Measurements from ENCODE around the gene JPH4.
A peak's percentile ranks its signal among the peaks of the same experiment; 100 is the strongest.

JPH4 gene

GRCh38 chr14:23579739-23580138, 1.1 kb upstream of the JPH4 start:
- no peak for DNase-seq (ENCODE audit: low read depth in 2 of 2)

DNA sequence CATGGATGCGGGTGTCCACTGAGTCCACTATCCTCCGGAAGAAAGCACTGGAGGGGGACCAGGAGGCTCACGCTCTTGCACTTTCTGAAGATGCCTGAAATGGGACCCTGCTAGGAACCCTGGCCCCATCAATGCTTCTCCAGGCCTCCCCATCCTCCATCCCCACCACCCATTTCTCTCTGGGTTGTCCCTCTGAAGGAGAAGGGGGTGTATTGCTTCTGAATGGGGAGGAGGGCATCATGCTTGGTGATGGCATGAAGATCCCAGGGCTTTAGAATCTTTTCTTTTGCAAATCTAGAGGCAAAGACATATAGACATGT, 681 bp upstream of the JPH4 start:
- DNase-seq (ENCODE audit: low read depth in 2 of 2): no peak

DNA sequence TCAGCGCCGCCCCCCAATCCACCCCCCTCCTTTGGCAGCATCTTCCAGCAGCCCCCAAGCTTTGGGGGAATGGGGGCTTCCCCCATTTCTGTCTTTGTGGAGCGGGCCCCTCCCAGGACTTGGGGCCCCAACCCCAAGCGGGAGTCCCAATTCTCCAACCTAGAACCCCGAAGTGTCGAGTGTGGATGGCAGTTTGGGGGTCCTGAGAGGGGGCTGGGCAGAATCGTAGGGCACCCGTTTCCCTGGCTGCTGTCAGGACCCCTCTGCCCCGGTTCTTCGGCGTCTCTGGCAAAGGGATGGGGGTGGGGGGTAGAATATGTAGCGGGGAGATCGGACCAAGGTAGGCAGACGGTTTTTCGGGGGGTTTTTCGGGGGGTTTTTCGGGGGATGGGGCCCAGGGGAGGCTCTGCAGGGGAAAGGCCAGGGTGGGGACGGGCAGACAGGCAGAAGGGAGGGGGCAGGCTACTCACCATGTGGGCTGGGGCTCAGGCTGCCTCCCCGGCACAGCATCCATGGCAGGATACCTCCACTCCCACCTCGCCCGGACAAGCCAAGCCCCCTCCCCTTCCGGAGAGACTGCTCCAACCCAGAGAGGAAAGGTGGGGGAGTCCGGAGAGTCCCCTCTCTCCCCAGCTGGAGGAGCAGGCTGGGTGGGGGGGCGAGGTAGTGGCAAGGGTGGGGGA, 739 bp downstream of the JPH4 start:
- no peak for DNase-seq (ENCODE audit: low read depth in 2 of 2)

GRCh38 chr14:23577004-23577681, 1.4 kb downstream of the JPH4 start:
- no peak for DNase-seq (ENCODE audit: low read depth in 2 of 2)

DNA sequence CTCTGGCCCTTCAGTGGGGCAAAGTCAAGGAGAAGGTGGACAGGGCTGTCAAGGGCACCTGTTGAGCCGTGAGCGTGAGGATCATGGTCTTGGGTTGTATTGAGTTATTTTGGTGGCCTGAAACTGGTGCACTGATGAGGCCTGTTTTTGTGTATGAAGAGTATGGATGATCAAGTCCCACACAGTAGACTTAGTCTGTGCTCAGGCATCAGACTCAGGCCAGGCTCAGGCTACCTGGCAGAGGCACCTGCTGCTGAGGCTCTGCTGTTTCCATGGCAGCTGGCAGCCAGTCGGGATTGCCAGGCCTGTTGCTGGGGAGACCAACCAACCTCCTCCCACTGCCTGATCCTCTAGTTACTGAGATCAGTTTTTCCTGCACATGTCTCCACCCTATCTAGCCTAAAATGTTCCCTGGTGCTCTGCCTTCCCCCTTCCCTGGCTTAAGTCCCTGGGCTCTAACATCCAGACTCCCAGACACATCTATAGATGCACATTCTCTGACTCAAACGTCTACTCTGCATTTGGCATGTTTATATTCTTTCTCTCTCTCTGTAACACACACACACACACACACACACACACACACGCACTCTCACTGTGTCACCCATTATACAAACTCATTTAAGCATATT, 5.1 kb downstream of the JPH4 start:
- DNase-seq (ENCODE audit: low read depth in 2 of 2): no peak

- no peak for DNase-seq (ENCODE audit: low read depth in 2 of 2)
These were observed 5.8 kb downstream of the JPH4 start for GRCh38 chr14:23572836-23573235.

- no peak for DNase-seq (ENCODE audit: low read depth in 2 of 2)
These were observed 6.1 kb downstream of the JPH4 start for GRCh38 chr14:23572524-23572828.

DNA sequence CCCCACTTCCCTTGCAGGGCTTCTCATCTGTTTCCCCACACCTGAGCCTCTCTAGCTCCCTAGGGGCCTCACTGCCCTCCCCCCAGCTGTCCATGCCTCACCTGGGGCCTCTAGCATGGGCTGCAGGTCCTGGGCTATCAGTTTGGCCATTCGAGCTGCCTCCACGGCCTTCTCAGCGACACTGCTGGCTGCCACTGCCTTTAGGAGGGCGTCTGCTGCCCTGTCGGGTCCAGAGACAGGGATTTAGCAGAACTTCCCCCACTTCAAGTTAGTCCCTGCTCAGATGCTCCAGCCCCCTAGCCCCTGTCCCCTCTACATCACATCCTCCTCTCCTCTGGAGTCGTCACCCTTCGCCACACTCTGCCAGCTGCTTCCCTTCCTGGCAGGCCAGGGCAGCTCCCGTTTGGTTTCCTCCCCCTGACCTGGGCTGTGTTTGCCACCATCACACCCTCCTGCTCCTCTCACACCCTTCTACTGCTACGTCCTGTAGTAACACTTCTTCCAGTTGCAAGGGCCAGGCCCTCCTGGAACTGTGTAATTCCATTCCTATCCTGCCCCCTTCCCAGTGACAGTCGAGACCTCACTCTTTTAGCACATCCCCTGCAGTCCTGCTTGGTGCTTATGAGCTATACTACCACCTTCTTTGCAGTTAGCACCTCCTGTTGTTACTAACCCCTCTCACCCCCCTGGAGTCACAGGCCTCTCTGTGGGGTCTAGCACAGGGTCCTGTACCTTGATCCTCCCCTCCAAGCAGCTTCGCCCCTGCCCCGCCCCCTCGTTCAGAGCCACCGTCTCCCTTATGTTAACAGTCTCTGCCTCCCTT, 6.7 kb downstream of the JPH4 start:
- DNase-seq (ENCODE audit: low read depth in 2 of 2): no peak

DNA sequence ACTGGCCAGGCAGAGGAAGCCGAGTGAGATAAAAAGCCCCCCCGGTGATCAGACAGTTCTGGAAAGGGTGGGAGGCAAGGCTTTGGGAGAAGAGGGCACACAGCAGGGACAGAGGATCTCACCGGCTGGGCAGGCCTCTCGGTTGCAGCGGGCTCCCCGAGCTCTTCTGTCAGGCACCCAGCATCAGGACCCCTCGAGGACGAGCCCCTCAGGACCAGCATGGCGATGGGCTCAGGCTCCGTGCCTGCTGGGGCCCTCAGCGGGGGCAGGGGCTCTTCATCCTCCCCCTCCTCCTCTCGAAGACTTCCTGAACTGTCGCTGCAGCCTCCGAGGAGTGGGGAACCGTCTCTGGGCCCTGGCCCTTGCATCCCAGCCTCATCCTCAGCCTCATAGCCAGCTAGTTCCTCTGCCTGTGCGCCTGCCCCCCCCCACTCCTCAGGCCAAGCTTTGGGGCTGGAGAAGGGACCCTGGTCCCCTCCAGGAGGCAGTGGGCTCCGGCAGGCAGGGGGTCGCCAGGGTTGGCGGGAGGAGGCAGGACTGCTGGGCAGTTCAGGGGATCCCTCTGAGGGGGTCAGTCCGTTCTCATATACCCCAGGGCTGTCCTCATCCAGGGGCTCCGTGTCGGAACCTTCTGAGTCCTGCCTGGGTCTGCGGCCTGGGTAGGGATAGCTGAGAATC, 7.6 kb downstream of the JPH4 start:
- no peak for DNase-seq (ENCODE audit: low read depth in 2 of 2)

- DNase-seq (ENCODE audit: low read depth in 2 of 2): no peak
These were observed 9.0 kb downstream of the JPH4 start for GRCh38 chr14:23569443-23570151.

- no peak for DNase-seq (ENCODE audit: low read depth in 2 of 2)
These were observed 9.8 kb downstream of the JPH4 start for GRCh38 chr14:23568600-23569331.

GRCh38 chr14:23568021-23568599, 10.5 kb downstream of the JPH4 start:
- no peak for DNase-seq (ENCODE audit: low read depth in 2 of 2)

DNA sequence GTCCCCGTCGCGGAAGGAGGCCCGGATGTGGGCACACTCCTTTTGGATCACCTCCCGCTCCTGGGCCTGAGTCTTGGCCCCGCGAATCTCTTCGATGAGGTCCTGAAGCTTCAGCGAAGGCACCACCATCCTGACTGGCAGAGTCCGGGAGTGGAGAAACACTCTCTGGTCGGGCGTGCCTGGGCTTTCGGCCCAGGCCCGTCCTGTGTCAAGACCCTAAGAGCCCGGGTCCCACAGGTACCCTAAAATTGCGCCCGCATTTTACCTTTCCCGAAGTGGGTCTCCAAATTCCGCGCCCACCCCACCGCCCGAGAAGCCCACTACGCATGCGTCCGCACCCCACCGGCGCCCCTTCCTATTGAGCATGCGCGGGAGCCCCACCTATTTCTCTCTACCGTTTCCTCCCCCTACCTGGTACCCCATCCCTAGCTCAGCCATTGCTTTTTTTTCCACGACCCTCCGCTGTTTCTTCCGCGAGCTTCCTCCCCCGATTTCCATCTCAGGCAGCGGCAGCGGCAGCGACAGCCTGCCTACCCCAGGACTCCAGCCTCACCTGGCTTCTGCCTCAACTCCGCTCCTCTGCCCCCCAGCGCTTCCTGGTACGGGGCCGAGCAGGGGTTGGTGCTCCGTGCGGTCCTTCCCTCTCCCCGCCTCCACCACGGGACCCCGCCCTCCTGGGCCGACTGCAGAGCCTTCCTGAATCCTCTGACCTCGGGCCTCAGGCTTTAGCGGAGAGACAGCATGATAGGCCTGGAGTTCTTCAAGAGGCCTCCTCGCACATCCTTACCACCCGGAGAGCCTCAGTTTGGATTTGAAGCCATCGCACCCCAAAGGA, 11.2 kb downstream of the JPH4 start, which contains the start of gene AP1G2:
Gene AP1G2, minus strand, starts transcription at position 606 of the 835 bp plus-strand sequence. Its CDS starts 477 bp downstream, at position 129.
- peak; percentile 86 to 88 for DNase-seq (ENCODE audit: low read depth in 2 of 2)

DNA sequence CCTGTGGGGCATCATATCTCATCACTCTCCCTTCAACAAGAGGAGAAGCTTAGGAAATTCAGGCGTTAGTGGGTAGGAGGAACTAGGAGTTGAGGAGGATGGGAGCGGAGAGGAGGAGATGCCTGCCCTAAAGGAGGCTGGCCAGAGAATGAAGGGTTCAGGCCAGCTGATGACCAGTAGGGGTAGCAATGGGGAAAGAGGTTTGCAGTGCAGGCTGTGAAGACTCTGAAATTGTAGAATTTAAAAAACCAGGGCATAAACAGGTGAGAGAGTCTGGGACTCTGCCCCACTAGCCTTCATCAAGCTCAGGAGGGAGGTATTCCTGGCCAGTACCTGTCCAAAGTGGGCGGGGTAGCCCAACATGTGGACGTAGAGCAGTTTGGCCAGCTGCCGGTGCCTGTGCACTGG, 11.8 kb downstream of the JPH4 start:
- DNase-seq (ENCODE audit: low read depth in 2 of 2): no peak

DNA sequence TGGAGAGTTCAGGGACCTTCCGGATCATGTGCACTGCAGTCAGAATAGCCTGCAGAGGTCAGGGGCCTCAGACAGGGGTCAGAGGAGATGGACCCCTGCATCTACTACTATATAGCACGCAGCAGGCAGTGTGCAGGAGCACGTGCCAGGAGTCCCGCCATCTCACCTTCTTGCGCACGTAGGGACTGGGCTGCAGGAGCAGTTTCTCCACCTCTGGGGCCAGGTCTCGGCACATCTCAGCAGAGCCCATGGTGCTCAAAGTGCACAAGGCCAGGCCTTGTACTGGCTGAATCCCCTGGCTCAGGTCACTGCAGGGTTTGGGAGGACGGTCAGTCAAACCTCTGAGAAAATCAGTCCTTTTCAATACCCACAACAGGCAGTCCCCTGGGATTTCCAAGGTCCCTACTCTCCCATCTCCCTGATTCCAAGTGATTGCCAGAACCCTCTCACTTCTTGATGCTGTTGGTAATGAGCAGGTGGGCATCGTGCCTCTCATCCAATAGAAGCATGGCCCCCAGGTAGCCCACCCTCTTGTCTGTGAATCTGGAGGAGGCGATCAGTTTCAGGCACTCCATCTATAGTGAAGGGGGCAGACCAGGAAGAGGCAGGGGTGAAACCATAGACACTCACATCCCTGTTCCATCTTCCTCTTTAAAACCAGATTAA, 12.3 kb downstream of the JPH4 start:
- DNase-seq (ENCODE audit: low read depth in 2 of 2): no peak

DNA sequence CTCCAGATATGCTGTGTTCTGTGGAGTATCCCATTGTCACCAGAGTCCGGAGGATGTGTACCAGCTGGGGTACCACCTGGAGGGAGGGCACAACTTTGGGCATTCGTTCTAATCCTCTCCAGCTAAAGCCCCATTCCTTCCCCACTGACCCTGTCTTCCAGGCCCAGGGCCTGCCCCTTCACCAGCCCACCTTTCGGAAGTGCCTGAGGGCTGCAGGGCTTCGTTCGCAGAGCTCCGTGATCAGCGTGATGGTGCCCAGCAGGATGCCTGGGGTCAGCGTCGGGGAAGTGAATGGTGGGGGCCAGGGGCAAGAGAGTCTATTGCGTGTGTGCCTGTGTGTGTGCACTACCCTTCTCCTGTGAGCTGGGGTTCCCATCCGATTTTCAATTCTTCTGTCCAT, 13.0 kb downstream of the JPH4 start:
- no peak for DNase-seq (ENCODE audit: low read depth in 2 of 2)

DNA sequence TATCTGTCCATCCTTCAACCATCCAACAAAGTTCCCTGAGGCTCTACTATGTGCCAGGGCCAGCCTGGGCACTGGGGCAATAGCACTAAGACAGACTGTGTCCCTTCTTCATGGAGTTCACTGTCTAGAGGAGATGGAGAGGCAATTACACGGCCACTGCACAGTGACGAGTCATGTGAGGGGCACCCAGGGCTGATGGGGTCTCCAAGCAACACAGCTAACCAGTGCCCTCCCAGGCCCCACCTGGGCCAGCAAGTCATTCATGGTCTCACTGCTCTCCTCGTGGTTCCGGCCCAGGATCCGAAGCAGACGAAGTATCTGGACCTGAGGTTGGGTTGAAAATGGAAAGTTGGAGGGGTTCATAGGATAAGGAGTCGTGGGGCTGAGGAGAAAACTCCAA, 13.7 kb downstream of the JPH4 start:
- no peak for DNase-seq (ENCODE audit: low read depth in 2 of 2)

DNA sequence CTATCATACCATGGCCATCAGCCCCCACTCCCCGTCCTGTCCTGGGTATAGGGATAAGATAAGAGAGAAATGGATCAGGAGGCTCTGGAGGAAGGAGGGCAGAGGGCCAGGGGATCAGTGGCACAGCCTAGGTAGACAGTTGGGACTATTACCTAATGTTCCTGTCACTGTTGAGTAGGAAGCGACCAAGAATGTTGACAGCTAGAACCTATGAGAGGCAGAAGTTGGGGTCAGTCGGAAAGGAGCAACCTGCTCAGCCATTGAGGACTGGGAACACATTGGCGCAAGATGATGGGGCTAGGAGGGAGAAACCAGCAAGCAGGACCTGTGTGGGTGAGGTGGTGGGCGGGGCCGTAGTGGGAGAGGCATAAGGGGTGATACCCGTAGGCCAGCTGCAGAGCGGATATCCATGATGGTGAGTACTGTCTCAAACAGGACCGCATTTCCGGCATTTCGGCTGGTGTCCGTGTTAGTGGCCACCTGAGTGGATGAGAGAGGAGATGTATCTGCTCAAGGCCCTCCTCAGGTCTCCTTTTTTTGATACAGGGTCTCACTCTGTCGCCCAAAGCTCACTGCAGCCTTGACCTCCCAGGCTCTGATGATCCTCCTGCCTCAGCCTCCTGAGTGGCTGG, 14.3 kb downstream of the JPH4 start:
- DNase-seq (ENCODE audit: low read depth in 2 of 2): no peak
